ENCODE data around the gene ADH7. TPM values are rescaled to one million over a fixed set of nuclear protein-coding genes. Genes with fewer than 3 reads are reported as not detected.

The ADH7 gene
- polyA plus RNA-seq, 2 of the 4 experiments (the other 2 are of a cell fraction) = not detected

DNA sequence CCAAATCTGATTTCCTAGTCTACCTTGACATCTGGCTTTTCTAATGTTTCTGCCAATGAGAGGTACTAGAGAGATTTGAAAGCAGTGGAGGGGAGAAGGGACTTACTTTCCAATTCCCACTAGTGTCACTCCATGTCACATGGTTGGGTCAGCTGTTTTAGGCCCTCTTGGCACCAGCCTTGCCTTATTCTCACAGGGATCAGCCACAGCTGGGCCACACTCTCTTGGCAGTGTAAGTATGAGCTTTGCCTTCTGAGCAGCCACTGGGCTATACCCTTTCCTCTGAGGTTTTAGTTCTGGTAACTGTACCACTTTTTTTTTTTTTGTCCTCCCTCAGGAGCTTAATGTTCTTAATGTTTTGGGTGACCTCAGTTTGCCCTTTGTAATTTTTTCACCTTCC lies 72.4 kb downstream of the ADH7 start (continued):
- TF ChIP-seq ATOH8 (CRISPR knock-in tag; IDR thresholded peaks at IDR 0.05; ENCODE audit: low read depth) = no peak
- TF ChIP-seq ZFP36 (IDR thresholded peaks at IDR 0.05; ENCODE audit: borderline replicate concordance, partially characterized antibody) = no peak
- TF ChIP-seq EHF (CRISPR knock-in tag; IDR thresholded peaks at IDR 0.05) = no peak
- no peak for TF ChIP-seq ZNF302 (CRISPR knock-in tag; IDR thresholded peaks at IDR 0.05)
- no peak for TF ChIP-seq EP300 (IDR thresholded peaks at IDR 0.05)

Other genes starting within 250 kb of the ADH7 start
- gene ADH6, start 216.1 kb downstream of the ADH7 start, polyA plus RNA-seq (2011; rRNA removed) = 0.72 and 0.90 TPM in 2 replicates
- 0.12 to 0.16 TPM in 2 of 3 replicates, not detected in the other for gene ADH6, start 216.1 kb downstream of the ADH7 start, polyA plus RNA-seq (2017; fragmentation: RNase III; extraction: RNeasy Plus Mini Kit Qiagen cat#74134 plus additional on column Dnase treatment)
- gene ADH1A, start 144.4 kb downstream of the ADH7 start, polyA plus RNA-seq (2011; rRNA removed) = not detected in 2 replicates
- gene ADH1A, start 144.4 kb downstream of the ADH7 start, polyA plus RNA-seq (2017; fragmentation: RNase III; extraction: RNeasy Plus Mini Kit Qiagen cat#74134 plus additional on column Dnase treatment) = not detected in 3 replicates
- gene ADH1B, start 113.9 kb downstream of the ADH7 start, polyA plus RNA-seq (2011; rRNA removed) = not detected in 2 replicates
- gene ADH1B, start 113.9 kb downstream of the ADH7 start, polyA plus RNA-seq (2017; fragmentation: RNase III; extraction: RNeasy Plus Mini Kit Qiagen cat#74134 plus additional on column Dnase treatment) = not detected in 3 replicates
- not detected in 2 replicates for gene ADH1C, start 82.6 kb downstream of the ADH7 start, polyA plus RNA-seq (2011; rRNA removed)
- gene ADH1C, start 82.6 kb downstream of the ADH7 start, polyA plus RNA-seq (2017; fragmentation: RNase III; extraction: RNeasy Plus Mini Kit Qiagen cat#74134 plus additional on column Dnase treatment) = not detected in 3 replicates
- not detected in 2 replicates for gene C4orf17, start 75.7 kb upstream of the ADH7 start, polyA plus RNA-seq (2011; rRNA removed)
- not detected in 3 replicates for gene C4orf17, start 75.7 kb upstream of the ADH7 start, polyA plus RNA-seq (2017; fragmentation: RNase III; extraction: RNeasy Plus Mini Kit Qiagen cat#74134 plus additional on column Dnase treatment)
- gene TRMT10A, start 128.7 kb upstream of the ADH7 start, polyA plus RNA-seq (2011; rRNA removed) = 7.2 and 10.6 TPM in 2 replicates
- gene TRMT10A, start 128.7 kb upstream of the ADH7 start, polyA plus RNA-seq (2017; fragmentation: RNase III; extraction: RNeasy Plus Mini Kit Qiagen cat#74134 plus additional on column Dnase treatment) = 6.1 to 7.4 TPM (median 6.8 TPM) in 3 replicates
- 0.04 TPM in 1 of 2 replicates, not detected in the other for gene MTTP, start 139.5 kb upstream of the ADH7 start, polyA plus RNA-seq (2011; rRNA removed)
- gene MTTP, start 139.5 kb upstream of the ADH7 start, polyA plus RNA-seq (2017; fragmentation: RNase III; extraction: RNeasy Plus Mini Kit Qiagen cat#74134 plus additional on column Dnase treatment) = 0.03 TPM in 1 of 3 replicates, not detected in the others
- gene C4orf54, start 222.5 kb upstream of the ADH7 start, polyA plus RNA-seq (2011; rRNA removed) = not detected in 2 replicates
- gene C4orf54, start 222.5 kb upstream of the ADH7 start, polyA plus RNA-seq (2017; fragmentation: RNase III; extraction: RNeasy Plus Mini Kit Qiagen cat#74134 plus additional on column Dnase treatment) = not detected in 3 replicates

Measured in A549 (cell line).